Ectodermal cell (in vitro differentiated cells): ENCODE measurements around the gene RTL10.
"Not testable (repeated sequence)": the region's sequence is repeated elsewhere in the genome, so short reads cannot be mapped to it uniquely, and the experiment has no call there.

Source experiments
- H3K27ac ChIP-seq: 2 replicates; pipeline ENCODE4 v1.7.0; 2013; ENCODE audit warnings: mild to moderate bottlenecking, low read depth, low read length; ENCODE audit not compliant: insufficient read depth, poor library complexity, severe bottlenecking
- H3K27me3 ChIP-seq: 2 replicates; pipeline ENCODE4 v1.7.0; 2013; ENCODE audit warnings: mild to moderate bottlenecking, low read length; ENCODE audit not compliant: insufficient read depth, control insufficient read depth, poor library complexity, severe bottlenecking
- H3K36me3 ChIP-seq: one replicate; pipeline ENCODE4 v1.7.0; 2013; ENCODE audit warnings: low read length; ENCODE audit not compliant: control insufficient read depth, insufficient read depth
- H3K4me1 ChIP-seq: one replicate; pipeline ENCODE4 v1.7.0; 2013; ENCODE audit warnings: low read length; ENCODE audit not compliant: control insufficient read depth, insufficient read depth
- H3K4me3 ChIP-seq: 2 replicates; pipeline ENCODE4 v1.7.0; 2013; ENCODE audit warnings: low read depth, low read length, control low read depth; ENCODE audit not compliant: insufficient read depth
- H3K9me3 ChIP-seq: 2 replicates; pipeline ENCODE4 v1.7.0; 2013; ENCODE audit warnings: mild to moderate bottlenecking, low read length, moderate library complexity; ENCODE audit not compliant: control insufficient read depth
- WGBS, 2 experiments: methylation state at CpG; one replicate each; pipeline ENCODE4 v1.1.7; 2013; ENCODE audit warnings: missing lambda C conversion rate in 2 of 2; 5-methylcytosine and 5-hydroxymethylcytosine counted together

The RTL10 gene

GRCh38 chr22:19832476-19833108, 22.1 kb downstream of the RTL10 start:
- 90 to 92% methylated on average over 7 of the region's 7 CpGs for WGBS, 2 experiments
- no peaks in the 10 kb centered on the region for H3K4me1 ChIP-seq

GRCh38 chr22:19831979-19832378, 22.7 kb downstream of the RTL10 start:
- not testable (repeated sequence) for H3K4me3 ChIP-seq, H3K4me1 ChIP-seq, H3K36me3 ChIP-seq, H3K27me3 ChIP-seq, H3K9me3 ChIP-seq, H3K27ac ChIP-seq
- 61 to 65% methylated on average over 3 of the region's 3 CpGs for WGBS, 2 experiments

More at GRCh38 chr22:19832476-19833108, 22.1 kb downstream of the RTL10 start:
- no peaks in the 10 kb centered on the region for H3K36me3 ChIP-seq
- H3K4me3 ChIP-seq = no peak overlapping the region
- H3K9me3 ChIP-seq = no peaks in the 10 kb centered on the region
- no peak overlapping the region for H3K27ac ChIP-seq
- H3K27me3 ChIP-seq = no peaks in the 10 kb centered on the region

GRCh38 chr22:19831016-19831415, 23.7 kb downstream of the RTL10 start:
- Histone ChIP-seq H3K4me1 (no peaks in the 10 kb centered on the region), H3K4me3 (no peak overlapping the region), H3K36me3 (no peaks in the 10 kb centered on the region), H3K27me3 (no peaks in the 10 kb centered on the region), H3K9me3 (no peaks in the 10 kb centered on the region), H3K27ac (no peak overlapping the region)
- 92% methylated on average over 6 of the region's 6 CpGs for WGBS, 2 experiments

GRCh38 chr22:19828035-19828401, 26.7 kb downstream of the RTL10 start:
- no peak overlapping the region for H3K4me3 ChIP-seq
- 93 to 96% methylated on average over 2 of the region's 2 CpGs for WGBS, 2 experiments
- no peaks in the 10 kb centered on the region for H3K27me3 ChIP-seq
- no peaks in the 10 kb centered on the region for H3K36me3 ChIP-seq
- no peaks in the 10 kb centered on the region for H3K4me1 ChIP-seq
- no peak overlapping the region for H3K27ac ChIP-seq
- no peaks in the 10 kb centered on the region for H3K9me3 ChIP-seq

- H3K4me3 ChIP-seq = no peak overlapping the region
- H3K27me3 ChIP-seq = no peaks in the 10 kb centered on the region
- H3K4me1 ChIP-seq = no peaks in the 10 kb centered on the region
- H3K9me3 ChIP-seq = no peaks in the 10 kb centered on the region
- 83 to 99% methylated on average over 8 to 9 of the region's 10 CpGs for WGBS, 2 experiments
- H3K27ac ChIP-seq = no peak overlapping the region
- H3K36me3 ChIP-seq = no peaks in the 10 kb centered on the region
Observed at GRCh38 chr22:19827341-19828034, 27.2 kb downstream of the RTL10 start.

GRCh38 chr22:19826619-19826950, 28.1 kb downstream of the RTL10 start:
- H3K9me3 ChIP-seq = no peaks in the 10 kb centered on the region
- H3K4me3 ChIP-seq = no peak overlapping the region
- H3K36me3 ChIP-seq = no peaks in the 10 kb centered on the region
- H3K4me1 ChIP-seq = no peaks in the 10 kb centered on the region
- H3K27me3 ChIP-seq = no peaks in the 10 kb centered on the region
- WGBS, 2 experiments = 0% methylated on average over 2 of the region's 2 CpGs
- H3K27ac ChIP-seq = no peak overlapping the region

GRCh38 chr22:19825904-19826618, 28.6 kb downstream of the RTL10 start:
- H3K27ac ChIP-seq = no peak overlapping the region
- 94 to 96% methylated on average over 7 of the region's 7 CpGs for WGBS, 2 experiments
- no peaks in the 10 kb centered on the region for H3K27me3 ChIP-seq
- H3K4me3 ChIP-seq = no peak overlapping the region
- no peaks in the 10 kb centered on the region for H3K4me1 ChIP-seq
- no peaks in the 10 kb centered on the region for H3K36me3 ChIP-seq
- H3K9me3 ChIP-seq = no peaks in the 10 kb centered on the region

GRCh38 chr22:19824926-19825339, 29.7 kb downstream of the RTL10 start:
- H3K4me3 ChIP-seq = no peak overlapping the region

GRCh38 chr22:19824212-19824925, 30.3 kb downstream of the RTL10 start:
- H3K9me3 ChIP-seq = no peaks in the 10 kb centered on the region
- no peak overlapping the region for H3K27ac ChIP-seq
- 95% methylated on average over 16 of the region's 16 CpGs for WGBS, 2 experiments

More at GRCh38 chr22:19824926-19825339, 29.7 kb downstream of the RTL10 start:
- Histone ChIP-seq H3K9me3 (no peaks in the 10 kb centered on the region), H3K36me3 (no peaks in the 10 kb centered on the region), H3K27ac (no peak overlapping the region), H3K4me1 (no peaks in the 10 kb centered on the region), H3K27me3 (no peaks in the 10 kb centered on the region)
- WGBS, 2 experiments = 91 to 92% methylated on average over 8 of the region's 8 CpGs

GRCh38 chr22:19823902-19824211, 30.8 kb downstream of the RTL10 start:
- 88 to 93% methylated on average over 9 of the region's 9 CpGs for WGBS, 2 experiments
- H3K27ac ChIP-seq = no peak overlapping the region

More at GRCh38 chr22:19824212-19824925, 30.3 kb downstream of the RTL10 start:
- Histone ChIP-seq H3K27me3 (no peaks in the 10 kb centered on the region), H3K36me3 (no peaks in the 10 kb centered on the region), H3K4me3 (no peak overlapping the region), H3K4me1 (peaks cover under 1% of the 10 kb centered on the region)

More at GRCh38 chr22:19823902-19824211, 30.8 kb downstream of the RTL10 start:
- Histone ChIP-seq H3K4me1 (peaks cover 5% of the 10 kb centered on the region), H3K9me3 (no peaks in the 10 kb centered on the region), H3K4me3 (no peak overlapping the region), H3K27me3 (no peaks in the 10 kb centered on the region), H3K36me3 (no peaks in the 10 kb centered on the region)
